BE2C (cell line): Measurements from ENCODE around the gene MYO1G. TPM values are rescaled to one million over a fixed set of nuclear protein-coding genes. Genes with fewer than 3 reads are reported as not detected.
"Not testable (repeated sequence)": the region's sequence is repeated elsewhere in the genome, so short reads cannot be mapped to it uniquely, and the experiment has no call there.

Experiments used
- DNase-seq: peaks from one replicate; pipeline ENCODE4 v3.0.0-alpha.2; 2020
- H3K27me3 ChIP-seq: fragments of 250-450 bp; sonication (Bioruptor Pico); 2 replicates; pipeline ENCODE4 v1.5.1; 2020; ENCODE audit warnings: mild to moderate bottlenecking
- H3K36me3 ChIP-seq: fragments of 250-450 bp; sonication (Bioruptor Pico); 2 replicates; pipeline ENCODE4 v1.5.1; 2020; ENCODE audit warnings: mild to moderate bottlenecking
- H3K4me1 ChIP-seq: fragments of 250-450 bp; sonication (Bioruptor Pico); 2 replicates; pipeline ENCODE4 v1.5.1; 2020
- H3K4me3 ChIP-seq: 2 replicates; pipeline ENCODE4 v1.5.1; 2011; ENCODE audit warnings: low read depth, low read length
- H3K9me3 ChIP-seq: fragments of 250-450 bp; sonication (Bioruptor Pico); 2 replicates; pipeline ENCODE4 v1.5.1; 2020
- polyA plus RNA-seq: library from polyadenylated mRNA; unstranded; fragments of >200 nt; gene quantifications from one replicate; pipeline ENCODE4 v1.2.1, GENCODE V29; 2012; ENCODE audit warnings: low read depth, missing spikeins; ENCODE audit not compliant: insufficient read length, insufficient read depth
- TF ChIP-seq, protein P1 (sequence below): IDR thresholded peaks from 2 replicates; pipeline ENCODE4 v1.5.1; 2012; ENCODE audit warnings: mild to moderate bottlenecking, low read depth, low read length

The MYO1G gene
- polyA plus RNA-seq = not detected

DNA sequence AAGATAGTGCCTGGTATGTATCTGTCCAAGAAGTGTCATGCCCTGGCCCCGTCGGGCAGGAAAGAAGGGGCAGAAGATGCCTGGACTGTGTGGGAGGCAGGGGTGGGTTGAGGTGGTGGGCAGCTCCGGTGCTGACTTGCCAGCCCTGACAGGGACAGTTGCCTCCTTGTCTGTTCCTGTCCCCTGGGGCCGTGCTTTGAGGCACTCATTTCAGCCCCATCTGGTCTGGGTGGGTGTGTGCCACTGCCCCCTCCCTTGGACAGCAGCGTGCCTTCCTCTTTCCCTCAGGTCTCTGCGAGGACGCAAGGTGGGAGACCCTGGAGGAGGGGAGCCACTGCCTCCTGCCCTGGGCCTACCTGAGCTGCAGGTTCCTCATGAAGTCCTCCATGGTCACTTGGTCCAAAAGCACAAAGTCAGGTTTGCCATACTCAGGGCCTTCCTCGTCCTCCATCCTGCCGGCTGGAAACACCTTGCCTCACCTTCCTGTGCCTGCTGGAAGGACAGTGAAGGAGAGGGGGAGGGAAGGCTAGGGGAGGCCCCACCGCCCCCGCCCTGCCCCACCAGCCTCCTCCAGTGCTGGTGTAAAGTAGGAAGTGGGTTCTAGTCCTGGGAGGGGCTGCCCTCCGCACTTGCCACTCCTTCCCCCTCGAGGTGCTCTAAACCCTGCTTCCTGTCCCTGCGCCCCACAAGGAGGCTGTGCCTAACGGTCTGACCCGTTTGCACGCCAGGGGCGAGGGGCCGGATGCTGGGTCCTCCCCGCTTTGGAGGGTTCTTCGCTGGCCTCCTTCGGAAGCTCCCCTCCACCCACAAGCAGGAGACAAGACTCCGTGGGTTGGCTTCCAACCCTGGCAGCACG lies at the start of gene MYO1G:
TSS of gene MYO1G (minus strand) at position 505 of the 856 bp plus-strand sequence. CDS start at position 451, 54 bp downstream.
- no peaks in the 10 kb centered on the region for H3K27me3 ChIP-seq
- H3K4me1 ChIP-seq = peaks cover 4% of the 10 kb centered on the region; the same call in 1 of the 2 replicates
- peaks cover 32% of the 10 kb centered on the region for H3K36me3 ChIP-seq
- H3K4me3 ChIP-seq = no peak within 1 kb of the TSS
- H3K9me3 ChIP-seq = no peaks in the 10 kb centered on the region
- DNase-seq = no peak
- TF ChIP-seq, protein P1, sequence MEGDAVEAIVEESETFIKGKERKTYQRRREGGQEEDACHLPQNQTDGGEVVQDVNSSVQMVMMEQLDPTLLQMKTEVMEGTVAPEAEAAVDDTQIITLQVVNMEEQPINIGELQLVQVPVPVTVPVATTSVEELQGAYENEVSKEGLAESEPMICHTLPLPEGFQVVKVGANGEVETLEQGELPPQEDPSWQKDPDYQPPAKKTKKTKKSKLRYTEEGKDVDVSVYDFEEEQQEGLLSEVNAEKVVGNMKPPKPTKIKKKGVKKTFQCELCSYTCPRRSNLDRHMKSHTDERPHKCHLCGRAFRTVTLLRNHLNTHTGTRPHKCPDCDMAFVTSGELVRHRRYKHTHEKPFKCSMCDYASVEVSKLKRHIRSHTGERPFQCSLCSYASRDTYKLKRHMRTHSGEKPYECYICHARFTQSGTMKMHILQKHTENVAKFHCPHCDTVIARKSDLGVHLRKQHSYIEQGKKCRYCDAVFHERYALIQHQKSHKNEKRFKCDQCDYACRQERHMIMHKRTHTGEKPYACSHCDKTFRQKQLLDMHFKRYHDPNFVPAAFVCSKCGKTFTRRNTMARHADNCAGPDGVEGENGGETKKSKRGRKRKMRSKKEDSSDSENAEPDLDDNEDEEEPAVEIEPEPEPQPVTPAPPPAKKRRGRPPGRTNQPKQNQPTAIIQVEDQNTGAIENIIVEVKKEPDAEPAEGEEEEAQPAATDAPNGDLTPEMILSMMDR = no peak

DNA sequence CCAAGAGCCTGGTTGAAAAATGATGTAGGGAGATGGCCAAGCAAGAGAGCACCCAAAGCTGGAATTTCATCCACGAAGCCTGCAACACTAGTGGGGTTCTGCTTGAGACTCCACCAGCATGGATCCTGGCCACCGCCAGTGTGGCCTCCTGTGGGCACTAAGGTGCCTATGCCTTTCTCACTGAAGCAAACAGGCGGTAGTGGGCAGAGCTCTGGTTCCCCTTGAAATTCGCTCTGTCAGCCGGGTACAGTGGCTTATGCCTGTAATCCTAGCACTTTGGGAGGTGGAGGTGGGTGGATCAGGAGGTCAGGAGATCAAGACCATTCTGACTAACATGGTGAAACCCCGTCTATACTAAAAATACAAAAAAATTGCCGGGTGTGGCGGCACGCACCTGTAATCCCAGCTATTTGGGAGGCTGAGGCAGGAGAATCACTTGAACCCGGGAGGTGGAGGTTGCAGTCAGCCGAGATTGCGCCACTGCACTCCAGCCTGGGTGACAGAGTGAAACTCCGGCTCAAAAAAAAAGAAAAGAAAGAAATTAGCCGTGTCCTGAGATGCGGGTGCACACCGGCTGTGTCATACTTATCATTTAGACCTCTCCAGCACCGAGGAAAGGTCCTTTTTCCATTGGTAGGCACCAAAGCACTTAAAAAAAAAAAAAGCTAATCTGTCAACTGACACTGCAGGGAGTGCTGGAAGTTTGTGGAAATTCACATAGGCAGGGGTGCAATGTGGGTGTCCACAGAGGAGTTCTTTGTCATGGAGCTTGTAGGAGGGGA lies 49.5 kb upstream of the MYO1G start:
- Histone ChIP-seq H3K4me3 (no peak overlapping the region), H3K4me1 (no peaks in the 10 kb centered on the region), H3K9me3 (no peaks in the 10 kb centered on the region), H3K27me3 (no peaks in the 10 kb centered on the region), H3K36me3 (peaks cover 6% of the 10 kb centered on the region; the same call in 1 of the 2 replicates)
- no peak for DNase-seq
- TF ChIP-seq, protein P1 = no peak

DNA sequence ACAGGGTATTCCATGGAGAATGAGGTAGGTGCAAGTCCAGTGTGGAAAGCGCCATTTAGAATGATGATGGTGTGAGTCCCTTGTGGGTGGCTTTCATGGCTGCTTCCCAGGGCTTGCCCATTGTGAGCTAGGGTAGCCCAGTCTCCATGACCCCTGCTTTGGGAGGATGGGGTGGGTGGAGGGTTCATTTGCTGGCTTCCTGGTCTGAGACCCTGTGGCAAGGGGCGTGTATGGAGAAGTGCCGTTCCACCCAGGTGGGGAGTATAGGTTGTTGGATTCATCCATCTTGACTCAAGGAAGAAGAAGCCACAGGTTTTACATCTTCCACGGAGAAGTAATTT lies 48.9 kb upstream of the MYO1G start:
- peaks cover 6% of the 10 kb centered on the region; the same call in 1 of the 2 replicates for H3K36me3 ChIP-seq
- no peaks in the 10 kb centered on the region for H3K9me3 ChIP-seq
- no peaks in the 10 kb centered on the region for H3K27me3 ChIP-seq
- H3K4me1 ChIP-seq = no peaks in the 10 kb centered on the region
- H3K4me3 ChIP-seq = no peak overlapping the region
- TF ChIP-seq, protein P1 = no peak
- DNase-seq = no peak

DNA sequence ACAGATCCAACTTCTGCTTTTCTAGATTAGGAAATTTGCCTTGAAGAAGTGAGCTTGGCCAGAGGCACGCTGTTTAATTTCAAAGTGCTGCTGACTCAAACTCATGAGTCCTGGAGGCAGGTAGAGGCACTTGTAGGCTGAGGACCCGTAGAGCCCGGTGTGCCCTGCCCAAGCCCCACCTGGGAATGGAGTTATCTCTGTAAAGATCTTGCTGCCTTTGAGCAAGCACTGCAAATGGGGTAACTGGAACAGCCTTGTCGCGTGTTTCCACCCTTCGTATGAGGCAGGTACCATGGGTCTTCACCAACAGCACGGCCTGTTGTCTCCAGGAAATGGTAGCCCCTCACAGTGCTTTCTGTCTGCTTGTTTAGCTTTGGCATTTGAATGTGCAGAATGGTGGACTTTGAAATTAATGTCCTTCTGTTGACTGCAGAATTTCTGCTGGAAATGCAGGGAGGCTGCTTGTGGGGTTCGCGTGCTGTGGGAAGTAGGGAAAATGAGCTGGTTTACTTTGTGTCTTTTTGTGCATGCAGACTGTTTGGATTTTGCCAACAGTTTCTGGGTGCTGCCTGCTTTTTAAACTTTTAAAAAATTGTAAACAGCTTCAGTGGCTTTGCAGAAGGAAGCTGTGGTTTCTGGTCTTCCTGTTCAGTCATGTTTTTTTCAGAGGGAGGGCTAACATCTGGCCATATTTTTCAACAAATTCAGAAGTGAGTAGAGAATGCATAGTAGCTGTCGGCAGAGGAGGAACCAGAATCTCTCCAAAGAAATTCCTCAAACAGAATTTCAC lies 48.4 kb upstream of the MYO1G start:
- H3K4me3 ChIP-seq = no peak overlapping the region
- H3K27me3 ChIP-seq = no peaks in the 10 kb centered on the region
- TF ChIP-seq, protein P1 = no peak
- H3K9me3 ChIP-seq = no peaks in the 10 kb centered on the region
- H3K36me3 ChIP-seq = peaks cover 6% of the 10 kb centered on the region; the same call in 1 of the 2 replicates
- DNase-seq = no peak
- no peaks in the 10 kb centered on the region for H3K4me1 ChIP-seq

DNA sequence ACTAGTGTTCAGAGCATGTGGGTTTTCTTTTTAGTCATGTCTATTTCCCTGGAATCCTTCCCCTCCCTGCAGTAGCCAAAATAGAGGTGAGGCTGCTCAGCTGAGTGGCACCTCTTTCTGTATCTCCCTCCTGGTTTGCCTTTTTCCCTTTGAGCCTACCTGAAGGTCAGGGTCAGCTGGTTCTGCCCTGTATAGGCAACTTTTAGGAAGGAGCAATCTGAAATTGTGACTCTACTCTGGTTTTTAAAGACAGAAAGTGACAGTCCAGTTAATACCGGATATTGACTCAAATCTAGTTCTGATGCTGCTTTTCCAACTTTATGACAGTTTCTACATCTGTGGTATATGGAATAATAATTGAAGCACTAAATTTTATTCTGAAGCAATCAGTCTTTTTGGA lies 47.2 kb upstream of the MYO1G start:
- no peaks in the 10 kb centered on the region for H3K4me1 ChIP-seq
- TF ChIP-seq, protein P1 = no peak
- H3K36me3 ChIP-seq = peaks cover 6% of the 10 kb centered on the region; the same call in 1 of the 2 replicates
- no peak overlapping the region for H3K4me3 ChIP-seq
- no peaks in the 10 kb centered on the region for H3K9me3 ChIP-seq
- no peak for DNase-seq
- no peaks in the 10 kb centered on the region for H3K27me3 ChIP-seq

DNA sequence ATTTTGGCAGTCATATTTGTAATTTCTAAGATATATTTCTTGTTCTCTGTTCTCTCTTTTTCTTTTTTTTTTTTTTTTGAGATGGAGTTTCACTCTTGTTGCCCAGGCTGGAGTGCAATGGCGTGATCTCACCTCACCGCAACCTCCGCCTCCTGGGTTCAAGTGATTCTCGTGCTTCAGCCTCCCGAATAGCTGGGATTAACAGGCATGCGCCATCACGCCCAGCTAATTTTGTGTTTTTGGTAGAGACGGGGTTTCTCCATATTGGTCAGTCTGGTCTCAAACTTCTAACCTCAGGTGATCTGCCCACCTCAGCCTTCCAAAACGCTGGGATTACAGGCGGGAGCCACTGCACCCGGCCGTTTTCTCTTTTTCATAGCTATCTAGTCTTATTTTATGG lies 46.7 kb upstream of the MYO1G start:
- H3K27me3 ChIP-seq, DNase-seq, H3K4me3 ChIP-seq, H3K36me3 ChIP-seq, H3K4me1 ChIP-seq, H3K9me3 ChIP-seq: not testable (repeated sequence)
